ENCODE measurements around the gene TPP2.
A peak's percentile ranks its signal among the peaks of the same experiment; 100 is the strongest.

Gene TPP2

DNA sequence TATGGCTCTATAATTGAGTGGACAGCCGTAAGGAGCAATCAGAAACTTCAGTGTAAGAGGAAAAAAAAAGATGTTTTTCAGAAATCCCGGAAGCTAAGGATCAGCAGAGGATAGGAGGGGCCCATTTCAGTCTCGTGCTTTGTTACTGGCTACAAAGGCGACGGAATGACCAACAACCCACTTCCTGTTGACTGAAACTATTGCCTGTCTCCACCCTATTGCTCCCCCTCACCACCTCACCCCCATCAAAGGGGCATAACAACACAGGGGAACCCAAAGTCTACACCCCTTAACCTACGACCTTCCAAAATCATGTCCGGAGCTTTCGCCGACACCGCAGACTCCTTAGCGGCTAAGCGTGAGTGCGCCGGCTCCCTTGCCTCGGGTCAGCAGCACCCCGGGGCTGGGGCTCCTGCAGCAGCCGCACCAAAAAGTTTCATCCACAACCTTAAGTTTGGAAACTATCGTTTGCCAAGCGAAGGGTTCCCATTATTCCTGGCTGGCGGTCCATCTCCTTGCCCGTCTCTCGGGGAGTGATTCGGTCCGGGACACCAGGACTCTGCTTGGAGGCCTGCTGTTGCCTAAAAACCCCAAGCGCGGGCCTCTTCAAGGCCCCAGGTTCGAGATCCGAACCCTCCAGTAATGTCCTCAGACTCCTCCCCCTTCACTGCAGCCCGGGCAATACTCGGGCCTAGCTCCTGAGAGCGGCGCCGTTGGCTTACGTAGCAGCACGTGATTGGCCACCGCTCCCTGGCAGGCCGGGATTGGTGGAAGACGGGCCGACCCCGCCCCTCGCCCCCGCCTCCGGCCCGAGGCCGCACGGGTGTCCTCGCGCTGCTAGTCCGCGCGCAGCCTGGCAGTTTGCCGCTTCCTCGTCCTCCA lies at the start of gene TPP2:
TSS of gene TPP2 (plus strand) at position 840 of the 882 bp plus-strand sequence. CDS start 53 bp downstream, outside the sequence.
- peak; percentile 98 for DNase-seq

DNA sequence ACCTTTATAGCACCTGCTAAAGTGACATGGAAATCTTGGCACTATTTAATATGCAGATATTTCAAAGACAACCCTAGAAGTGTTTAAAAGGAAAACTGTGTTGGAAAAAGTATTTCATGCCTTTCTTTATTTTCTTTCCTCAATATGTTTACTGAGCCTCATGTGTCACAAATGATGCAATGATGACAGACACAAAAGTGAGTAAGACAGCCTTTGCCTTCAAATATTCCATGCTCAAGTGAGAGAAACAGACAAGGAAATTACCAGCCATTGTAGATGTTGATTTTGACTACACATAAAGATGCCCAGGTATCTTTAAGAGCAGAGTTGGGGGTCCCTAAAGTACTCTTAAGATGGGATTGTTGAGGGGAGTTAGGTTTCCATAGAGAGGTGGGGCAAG lies 48.0 kb upstream of the TPP2 start:
- DNase-seq = no peak

- no peak for DNase-seq
Measured at GRCh38 chr13:102550507-102550906, 46.3 kb upstream of the TPP2 start.

DNA sequence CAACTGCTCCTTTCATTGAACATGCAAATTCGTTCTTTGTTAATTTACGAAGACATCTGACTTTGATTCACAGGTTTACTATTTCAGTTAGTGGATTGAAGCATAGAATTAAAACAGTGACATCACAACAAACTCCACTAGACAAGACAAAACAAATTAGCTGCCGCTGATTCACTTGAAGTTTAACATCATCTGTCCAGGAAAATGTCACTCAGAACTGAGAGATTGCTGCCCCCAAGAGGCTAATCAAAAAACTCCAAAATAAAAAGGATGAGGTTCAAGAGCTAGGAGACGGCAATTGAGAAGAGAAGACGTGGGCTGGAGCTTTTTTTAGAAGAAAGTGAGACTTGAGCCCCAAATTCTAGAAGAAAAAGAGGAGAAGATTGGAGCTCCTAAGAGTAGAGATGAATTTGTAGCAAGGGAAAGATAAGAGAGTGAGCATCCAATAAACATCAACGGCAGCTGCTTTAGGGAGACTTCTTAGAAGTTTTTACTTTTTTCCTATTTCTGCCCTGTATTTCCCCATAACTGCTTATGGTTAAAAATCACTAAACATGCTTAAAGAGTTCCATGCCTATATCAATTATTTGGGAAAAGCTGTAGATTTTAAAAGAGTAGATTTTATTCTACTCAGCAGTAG lies 40.8 kb upstream of the TPP2 start:
- peak; percentile 40 for DNase-seq

- DNase-seq = no peak
Measured at GRCh38 chr13:102556806-102557205, 40.0 kb upstream of the TPP2 start.

DNA sequence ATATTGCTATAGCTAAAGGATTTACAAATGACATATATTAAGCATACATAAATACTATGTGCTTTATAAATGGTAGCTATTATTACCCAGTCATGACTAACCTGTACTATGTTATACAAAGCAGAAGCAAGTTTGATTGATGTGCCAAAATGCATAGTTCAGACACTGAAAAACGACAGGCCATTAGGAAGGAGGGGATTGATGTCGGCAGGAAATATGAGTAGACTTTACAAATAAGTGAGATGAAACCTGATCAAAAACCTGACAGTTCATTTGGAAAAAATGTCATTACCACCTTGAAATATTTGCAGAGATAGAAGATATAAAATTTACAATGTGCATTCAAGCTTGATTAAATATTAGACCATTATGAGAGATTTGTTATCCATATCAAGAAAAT lies 38.8 kb upstream of the TPP2 start:
- DNase-seq = no peak

DNA sequence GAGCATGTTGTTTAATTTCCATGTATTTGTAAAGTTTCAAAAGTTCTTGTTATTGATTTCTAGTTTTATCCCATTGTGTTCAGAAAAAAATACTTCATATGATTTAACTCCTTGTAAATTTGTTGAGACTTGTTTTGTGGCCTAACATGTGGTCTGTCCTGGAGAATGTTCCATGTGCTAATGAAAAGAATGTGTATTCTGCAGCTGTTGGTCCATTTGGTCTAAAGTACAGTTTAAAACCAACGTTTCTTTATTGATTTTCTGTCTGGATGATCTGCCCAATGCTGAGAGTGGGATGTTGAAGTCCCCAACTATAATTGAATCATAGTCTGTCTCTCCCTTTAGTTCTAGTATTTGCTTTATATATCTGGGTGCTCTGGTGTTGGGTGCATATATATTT lies 34.9 kb upstream of the TPP2 start:
- no peak for DNase-seq

DNA sequence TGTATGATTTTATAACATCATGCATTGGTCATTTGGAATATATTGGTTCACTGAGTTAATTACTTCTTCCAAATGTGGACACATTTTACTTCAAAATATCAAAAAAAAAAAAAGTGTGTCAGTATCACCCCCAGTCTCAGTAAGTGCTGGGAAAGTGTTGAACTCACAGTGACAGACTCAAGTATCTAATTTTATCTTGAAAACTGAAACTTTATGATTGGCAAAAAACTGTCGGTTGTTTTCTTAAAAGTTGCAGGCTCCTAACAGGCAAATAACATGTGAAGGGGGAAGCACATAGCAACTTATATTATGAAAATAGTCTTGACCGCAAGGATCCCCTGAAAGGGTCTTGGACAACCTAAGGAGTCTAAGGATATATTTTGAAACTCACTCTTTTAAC lies 33.5 kb upstream of the TPP2 start:
- DNase-seq = no peak

GRCh38 chr13:102564564-102564963 lies 32.2 kb upstream of the TPP2 start:
- DNase-seq = no peak

DNA sequence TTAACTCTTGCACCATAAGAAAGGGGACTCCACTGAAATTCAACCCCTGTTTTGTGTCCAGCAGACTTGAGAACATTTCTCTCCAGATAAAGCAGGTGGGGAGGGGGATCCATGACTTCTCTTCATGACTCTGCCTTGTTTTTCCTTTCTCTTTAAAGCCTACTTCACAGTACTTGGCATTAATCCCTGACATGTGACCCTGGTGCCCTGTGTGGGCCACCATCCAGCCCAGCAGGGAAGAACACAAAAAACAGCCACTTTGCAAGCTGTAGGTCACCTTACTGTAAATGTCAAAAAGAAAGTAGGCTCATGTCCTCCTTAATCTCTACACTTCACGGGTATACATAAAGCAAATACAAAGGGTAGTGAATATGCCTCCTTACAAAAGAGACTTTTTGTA lies 30.3 kb upstream of the TPP2 start:
- no peak for DNase-seq

GRCh38 chr13:102567857-102568256 lies 28.9 kb upstream of the TPP2 start:
- DNase-seq = no peak

DNA sequence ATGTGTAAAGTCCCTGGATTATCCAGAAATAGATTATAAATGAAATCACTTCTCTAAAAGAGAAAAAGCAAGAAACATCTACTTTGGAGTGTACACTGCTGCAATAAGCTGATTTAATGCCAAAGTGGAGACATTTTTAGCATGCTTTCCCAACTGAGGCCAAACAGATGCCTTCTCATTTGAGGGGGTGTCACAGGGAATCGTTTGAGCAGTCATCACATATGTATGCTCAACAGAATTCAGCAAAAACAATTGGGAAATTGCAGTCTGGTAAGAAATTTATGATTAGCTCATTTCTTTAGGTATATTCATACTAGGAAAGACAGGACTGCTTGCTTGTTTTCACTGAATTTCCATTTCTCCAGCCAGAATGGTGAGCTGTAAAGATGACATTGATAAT lies 27.3 kb upstream of the TPP2 start:
- DNase-seq = no peak

GRCh38 chr13:102571075-102571474 lies 25.7 kb upstream of the TPP2 start:
- no peak for DNase-seq

- DNase-seq = no peak
Measured at GRCh38 chr13:102572323-102572722, 24.5 kb upstream of the TPP2 start.

DNA sequence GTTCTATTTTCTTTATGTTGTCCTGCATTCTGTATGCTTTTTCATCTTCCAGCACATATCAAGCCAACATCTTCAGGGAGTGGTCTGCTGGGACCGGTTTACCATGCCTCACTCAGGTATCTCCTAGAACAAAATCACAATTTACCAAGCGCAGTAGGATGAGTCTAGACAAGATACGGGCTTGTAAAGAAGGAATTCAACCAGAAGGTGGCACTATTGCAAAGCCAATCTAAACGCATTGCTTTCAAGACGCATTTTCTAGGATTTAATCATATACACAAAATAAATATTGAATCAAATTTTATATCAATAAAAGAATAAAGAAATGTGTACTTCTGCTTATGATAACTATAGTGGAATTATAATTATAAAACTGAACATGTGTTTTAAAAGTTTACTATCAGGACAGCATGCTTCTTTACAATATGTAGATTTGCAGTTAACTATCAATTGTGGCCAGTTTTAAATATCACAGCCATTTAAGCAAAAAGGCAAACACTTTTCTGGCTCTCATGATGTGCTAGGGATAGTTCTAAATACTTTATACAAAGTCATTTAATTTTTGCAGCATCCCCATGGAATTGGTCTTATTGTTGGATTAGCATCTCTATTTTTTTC lies 16.1 kb upstream of the TPP2 start:
- peak; percentile 80 for DNase-seq

- peak; percentile 21 for DNase-seq
Measured at GRCh38 chr13:102582256-102582655, 14.5 kb upstream of the TPP2 start.

- no peak for DNase-seq
Measured at GRCh38 chr13:102584434-102584833, 12.4 kb upstream of the TPP2 start.

DNA sequence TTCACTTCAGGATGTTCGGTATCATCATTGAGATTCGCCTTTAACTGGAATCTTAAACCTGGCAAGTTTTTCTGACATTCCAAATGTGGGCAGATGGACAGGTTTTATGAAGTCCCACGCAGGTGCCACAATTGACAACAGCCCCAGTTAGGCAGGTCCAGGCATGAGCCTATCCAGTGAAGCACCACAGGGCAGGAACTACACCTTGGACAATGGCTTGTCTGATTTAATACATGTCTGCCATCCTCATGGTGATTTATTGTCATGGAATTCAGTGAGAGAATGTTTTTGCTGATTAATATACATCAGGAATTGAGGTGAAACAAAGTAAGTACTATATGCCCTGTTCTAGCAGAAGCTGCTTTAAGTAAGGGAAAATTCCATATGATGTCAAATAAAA lies 10.2 kb upstream of the TPP2 start:
- no peak for DNase-seq

GRCh38 chr13:102587916-102588315 lies 8.9 kb upstream of the TPP2 start:
- DNase-seq = no peak

GRCh38 chr13:102589301-102589822 lies 7.4 kb upstream of the TPP2 start:
- DNase-seq = no peak

- peak; percentile 87 for DNase-seq
Measured at GRCh38 chr13:102591988-102592781, 4.6 kb upstream of the TPP2 start.

- DNase-seq = no peak
Measured at GRCh38 chr13:102593466-102593865, 3.3 kb upstream of the TPP2 start.

All from CD4-positive, alpha-beta T cell treated with Interleukin-17A for 1 hour (primary cell).